ENCODE data around the gene SCARB1.

SCARB1 gene

DNA sequence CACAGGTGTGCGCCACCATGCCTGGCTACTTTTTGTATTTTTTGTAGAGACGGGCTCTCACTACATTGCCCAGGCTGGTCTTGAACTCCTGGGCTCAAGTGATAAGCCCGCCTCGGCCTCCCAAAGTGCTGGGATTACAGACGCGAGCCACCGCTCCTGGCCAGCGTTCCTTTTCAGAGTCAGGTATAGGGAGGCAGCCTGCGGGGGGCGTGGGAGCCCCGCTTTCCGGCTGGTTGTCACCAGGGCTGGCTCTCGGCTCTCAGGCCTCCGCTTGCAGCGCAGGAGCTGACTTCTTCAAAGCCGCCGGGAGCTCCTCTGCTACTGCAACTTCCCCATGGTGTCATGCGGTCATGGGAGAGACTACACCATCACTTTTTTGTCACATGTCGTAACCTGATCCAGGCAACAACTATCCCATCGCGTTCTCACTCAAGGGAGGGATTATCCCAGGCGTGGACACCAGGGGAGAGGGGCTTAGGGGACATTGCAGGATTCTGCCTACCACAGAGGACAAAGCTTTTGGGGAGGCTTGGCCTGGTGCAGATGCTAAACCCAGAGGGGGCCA, 129.4 kb downstream of the SCARB1 start:
- no peak for DNase-seq (ENCODE audit: low spot score)
- no peak for FAIRE-seq

DNA sequence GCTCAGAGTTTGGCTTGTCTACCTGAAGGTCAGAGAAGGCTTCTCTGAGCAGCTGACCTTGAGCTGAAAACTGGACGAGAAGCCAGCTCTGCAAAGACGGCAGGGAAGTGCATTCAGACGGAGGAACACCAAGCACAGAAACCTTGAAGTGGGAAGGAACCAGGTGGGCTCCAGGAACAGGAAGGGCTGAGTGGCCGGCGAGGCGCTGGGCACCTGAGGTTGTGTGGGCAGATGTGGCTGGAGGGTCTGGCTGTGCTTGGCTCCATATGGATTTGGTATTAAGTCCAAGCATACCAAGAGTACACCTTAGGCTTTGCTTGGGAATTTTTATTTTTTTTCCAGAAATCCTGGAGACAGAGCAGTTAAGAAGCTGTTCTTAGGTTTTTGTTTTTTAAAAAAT, 130.6 kb downstream of the SCARB1 start:
- DNase-seq (ENCODE audit: low spot score) = no peak
- FAIRE-seq = no peak

DNA sequence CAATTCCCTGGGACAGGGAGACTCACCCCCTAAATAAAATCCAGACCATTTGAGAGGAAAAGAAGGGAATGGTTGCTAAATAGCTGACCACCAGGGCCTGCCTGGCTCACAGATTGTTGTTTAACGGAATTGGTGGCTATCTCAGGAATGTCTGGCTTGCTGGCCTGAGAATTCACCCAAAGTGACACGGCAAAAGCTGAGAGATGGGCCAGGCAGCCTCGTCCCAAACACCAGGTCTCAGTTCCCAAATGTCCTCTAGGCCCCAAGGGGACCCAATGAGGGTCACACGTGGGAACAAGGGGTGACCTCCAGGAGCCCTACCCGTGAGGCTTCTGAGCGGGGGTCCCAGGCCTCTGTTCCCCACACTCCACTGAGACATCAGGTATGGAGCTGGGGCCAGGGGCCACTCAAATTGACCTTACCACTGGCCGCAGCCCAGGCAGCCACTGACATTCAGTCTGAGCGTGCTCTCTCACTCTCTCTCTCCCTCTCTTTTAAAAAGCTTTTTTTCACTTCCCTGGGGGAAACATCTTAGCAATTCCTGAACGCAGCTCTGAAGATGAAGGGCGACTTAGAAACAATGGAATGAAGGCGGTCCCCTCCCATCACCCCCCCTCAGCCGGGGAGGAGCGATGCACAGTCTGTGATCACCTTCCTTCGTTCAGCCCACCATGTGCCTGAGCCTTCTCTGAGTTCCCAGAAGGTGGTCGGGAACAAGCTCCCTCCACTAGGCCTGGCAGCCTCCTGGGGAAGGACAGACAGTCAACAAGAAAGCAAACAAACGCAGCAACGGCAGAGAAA, 131.2 kb downstream of the SCARB1 start:
- no peak for FAIRE-seq
- no peak for DNase-seq (ENCODE audit: low spot score)

DNA sequence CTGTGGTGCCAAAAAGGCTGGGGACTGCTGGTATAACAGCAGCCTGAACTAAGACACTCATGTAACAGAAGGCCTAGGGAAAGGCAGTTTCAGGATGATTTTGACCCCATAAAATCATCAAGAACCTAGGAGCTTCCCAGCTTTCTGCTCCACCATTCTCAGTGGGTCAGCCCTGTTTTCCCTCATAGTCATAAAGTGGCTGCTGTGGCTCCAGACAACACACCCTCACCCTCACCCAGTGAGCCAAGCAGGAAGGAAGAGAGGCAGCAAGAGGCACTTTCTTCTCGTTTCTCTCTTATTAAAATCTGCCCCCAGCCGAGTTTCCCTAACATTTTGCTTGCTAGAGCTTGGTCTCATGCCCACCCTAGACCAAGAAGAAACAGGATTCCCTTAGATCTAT, 131.8 kb downstream of the SCARB1 start:
- FAIRE-seq (no peak), DNase-seq (ENCODE audit: low spot score) (no peak)

DNA sequence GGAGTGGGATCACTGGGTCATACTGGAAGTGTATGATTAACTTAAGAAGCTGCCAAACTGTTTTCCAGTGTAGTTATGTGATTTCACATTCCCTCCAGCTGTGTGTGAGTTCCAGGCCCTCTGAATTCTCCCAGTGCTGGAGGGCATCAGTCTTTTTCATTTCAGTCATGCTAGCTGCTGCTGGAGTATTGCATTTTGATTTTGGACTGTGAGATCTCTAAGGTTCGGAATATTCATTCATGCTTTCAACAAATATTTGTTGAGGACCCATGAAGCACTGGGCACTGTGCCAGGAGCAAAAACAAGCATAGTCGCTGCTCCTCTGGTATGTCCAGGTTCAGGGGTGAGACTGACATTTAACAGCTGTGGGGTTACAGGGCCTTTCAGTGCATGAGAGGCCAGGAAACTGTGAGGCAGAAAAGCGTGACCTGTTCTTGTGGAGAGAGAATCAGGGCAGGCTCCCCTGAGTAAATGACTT, 133.2 kb downstream of the SCARB1 start:
- FAIRE-seq (peak; percentile 73), DNase-seq (ENCODE audit: low spot score) (peak; percentile 57)

DNA sequence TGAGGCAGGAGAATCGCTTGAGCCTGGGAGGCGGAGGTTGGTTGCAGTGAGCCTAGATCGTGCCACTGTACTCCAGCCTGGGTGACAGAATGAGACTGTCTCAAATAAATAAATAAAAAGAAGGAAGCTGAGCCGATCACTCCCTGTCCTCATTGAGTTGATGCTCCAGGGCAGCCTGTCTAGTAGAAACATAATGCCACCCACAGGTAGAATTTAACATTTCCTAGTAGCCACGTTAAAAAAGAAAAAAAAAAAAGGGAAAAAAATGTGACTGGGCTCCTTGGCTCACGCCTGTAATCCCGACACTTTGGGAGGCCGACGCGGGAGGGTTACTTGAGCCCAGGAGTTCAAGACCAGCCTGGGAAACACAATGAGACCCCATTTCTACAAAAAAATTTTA, 135.7 kb downstream of the SCARB1 start:
- FAIRE-seq (no peak), DNase-seq (ENCODE audit: low spot score) (no peak)

DNA sequence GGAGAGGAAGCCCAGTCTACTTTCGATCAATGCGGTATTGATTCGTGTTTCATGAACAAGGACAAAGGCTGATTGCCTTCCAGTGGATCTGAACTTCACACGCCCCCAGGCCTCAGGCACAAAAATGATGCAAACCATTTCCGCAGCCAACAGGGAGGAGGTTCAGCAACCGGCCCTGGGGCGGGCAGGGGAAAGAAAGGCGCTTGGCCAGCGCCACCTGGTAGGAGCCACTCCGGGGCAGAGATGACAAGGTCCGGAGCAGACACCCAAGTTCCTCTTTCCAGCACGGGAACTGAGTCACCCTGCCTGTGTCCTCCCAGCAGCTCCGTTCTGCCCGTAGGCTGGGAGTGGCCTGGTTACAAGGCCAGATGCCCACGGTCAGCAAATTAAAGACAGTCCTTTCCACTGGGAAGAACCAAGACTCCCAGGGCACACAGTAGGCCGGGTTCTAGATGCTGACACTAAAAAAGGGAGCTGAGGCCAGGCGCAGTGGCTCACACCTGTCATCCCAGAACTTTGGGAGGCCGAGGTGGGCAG, 136.3 kb downstream of the SCARB1 start:
- FAIRE-seq (peak; percentile 34), DNase-seq (ENCODE audit: low spot score) (peak; percentile 70)
